GM04504 (cell line): ENCODE results near the gene TBL1XR1.
"Not testable (repeated sequence)": the region's sequence is repeated elsewhere in the genome, so short reads cannot be mapped to it uniquely, and the experiment has no call there.

ENCODE experiments used
- DNase-seq: peaks from one replicate; pipeline ENCODE4 v3.0.0-alpha.2; 2012; ENCODE audit warnings: low read depth

Gene TBL1XR1

GRCh38 chr3:177141471-177141870 lies 55.8 kb downstream of the TBL1XR1 start:
- DNase-seq = no peak

DNA sequence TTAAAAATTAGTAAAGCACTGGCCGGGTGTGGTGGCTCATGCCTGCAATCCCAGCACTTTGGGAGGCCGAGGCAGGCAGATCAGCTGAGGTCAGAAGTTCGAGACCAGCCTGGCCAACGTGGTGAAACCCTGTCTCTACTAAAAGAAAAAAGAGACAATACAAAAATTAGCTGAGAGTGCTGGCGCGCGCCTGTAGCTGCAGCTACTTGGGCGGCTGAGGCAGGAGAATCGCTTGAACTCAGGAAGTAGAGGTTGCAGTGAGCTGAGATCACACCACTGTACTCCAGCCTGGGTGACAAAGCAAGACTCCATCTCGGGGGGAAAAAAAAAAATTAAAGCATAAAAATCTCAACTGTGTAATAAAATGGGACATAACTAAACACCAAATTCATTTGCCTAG lies 58.1 kb downstream of the TBL1XR1 start:
- DNase-seq = not testable (repeated sequence)

DNA sequence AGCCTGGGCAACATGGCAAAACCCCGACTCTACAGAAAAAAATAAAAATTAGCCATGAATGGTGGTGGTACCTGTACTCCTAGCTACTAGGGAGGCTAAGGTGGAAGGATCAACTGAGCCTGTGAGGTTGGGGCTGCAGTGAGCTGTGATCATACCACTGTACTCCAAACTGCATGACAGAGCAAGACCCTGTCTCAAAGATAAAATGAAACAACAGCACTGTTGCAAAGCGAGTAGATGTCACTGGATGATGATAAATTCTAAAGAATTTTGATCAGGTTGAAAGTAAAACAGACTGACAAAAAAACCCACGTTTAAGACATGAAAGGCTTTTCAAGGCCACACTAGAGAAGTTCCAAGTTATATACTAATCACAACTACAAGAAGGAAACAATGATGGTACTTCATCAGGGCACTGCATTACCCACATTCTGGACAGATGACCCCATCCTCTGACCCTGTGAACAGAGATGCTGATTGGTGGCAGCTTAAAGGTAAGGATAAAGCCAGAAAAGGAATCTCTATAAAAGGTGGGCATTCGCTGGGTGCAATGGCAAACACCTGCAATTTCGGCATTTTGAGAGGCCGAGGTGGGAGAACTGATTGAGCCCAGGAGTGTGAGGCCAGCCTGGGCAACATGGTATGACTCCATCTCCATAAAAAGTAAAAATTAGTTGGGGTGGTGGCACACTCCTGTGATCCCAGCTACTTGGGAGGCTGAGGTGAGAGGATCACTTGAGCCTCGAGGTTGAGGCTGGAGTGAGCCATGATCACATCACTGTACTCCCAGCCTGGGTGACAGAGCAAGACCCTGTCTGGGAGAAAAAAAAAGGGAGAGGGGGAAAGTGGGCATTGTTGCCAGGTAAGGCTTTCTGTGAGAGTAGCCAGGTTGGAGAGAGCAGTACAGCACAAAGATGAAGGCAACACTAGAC lies 59.2 kb downstream of the TBL1XR1 start:
- no peak for DNase-seq

DNA sequence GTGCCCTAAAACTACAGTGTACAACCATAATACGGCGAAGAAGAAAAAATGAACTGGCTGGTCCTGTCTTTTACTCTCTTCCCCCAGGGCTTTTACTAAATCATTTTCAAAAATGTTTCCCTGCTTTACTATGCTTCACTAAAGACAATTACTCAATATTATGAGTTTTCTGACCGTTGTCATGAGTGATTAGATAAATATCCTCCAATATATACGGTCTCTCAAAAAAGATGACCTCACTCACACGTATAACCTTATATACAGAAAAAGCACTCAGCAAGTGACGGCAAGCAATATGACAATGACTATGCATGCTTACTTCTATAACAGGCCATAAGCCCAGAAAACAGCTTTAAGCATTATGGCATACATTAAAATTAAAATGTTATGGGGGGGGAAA lies 60.5 kb downstream of the TBL1XR1 start:
- no peak for DNase-seq

- DNase-seq = no peak
These were observed 61.3 kb downstream of the TBL1XR1 start for GRCh38 chr3:177135841-177136492.

GRCh38 chr3:177134816-177135210 lies 62.5 kb downstream of the TBL1XR1 start:
- no peak for DNase-seq

DNA sequence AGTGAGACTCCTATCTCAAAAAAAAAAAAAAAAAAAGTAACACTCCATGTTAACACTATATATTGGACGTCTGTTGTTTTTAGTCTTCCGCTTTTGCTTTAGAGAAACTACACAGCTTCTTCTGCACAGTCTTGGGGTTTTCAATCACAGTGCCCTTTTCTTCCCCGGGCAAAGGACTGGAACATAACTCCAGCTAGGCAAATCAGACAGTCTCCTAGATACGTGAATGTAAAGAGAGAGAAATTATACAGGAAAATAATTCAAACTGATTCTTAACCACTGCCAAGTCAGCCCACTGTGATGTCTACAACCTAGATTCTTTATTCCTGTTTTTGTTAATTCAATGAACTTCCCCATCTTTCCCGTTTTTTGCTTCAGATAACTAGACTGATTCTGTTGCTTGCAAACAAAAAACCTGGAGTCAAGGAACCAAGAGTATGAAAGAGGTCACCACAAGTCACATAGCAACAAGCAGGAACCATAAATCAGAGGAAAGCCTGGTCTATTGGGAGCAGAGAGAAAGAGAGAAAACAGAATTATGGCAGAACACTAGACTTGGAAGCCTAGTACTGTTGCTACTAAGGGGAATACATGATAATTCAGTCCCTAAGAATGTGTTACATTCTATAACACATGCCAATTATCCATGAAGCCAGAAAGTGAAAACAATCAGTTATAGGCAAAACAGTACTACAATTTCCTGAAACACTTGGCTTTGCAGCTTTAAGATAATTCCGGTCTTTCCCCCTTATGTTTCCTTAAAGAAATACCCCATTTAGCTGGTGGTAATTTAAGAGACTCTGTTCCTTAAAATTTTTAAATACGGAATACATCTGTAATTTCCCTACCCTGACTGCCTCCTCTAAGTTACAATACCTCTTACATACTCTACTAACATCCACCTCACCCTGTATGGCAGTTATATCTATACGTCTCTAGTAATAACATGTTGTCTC lies 63.1 kb downstream of the TBL1XR1 start:
- DNase-seq = no peak

DNA sequence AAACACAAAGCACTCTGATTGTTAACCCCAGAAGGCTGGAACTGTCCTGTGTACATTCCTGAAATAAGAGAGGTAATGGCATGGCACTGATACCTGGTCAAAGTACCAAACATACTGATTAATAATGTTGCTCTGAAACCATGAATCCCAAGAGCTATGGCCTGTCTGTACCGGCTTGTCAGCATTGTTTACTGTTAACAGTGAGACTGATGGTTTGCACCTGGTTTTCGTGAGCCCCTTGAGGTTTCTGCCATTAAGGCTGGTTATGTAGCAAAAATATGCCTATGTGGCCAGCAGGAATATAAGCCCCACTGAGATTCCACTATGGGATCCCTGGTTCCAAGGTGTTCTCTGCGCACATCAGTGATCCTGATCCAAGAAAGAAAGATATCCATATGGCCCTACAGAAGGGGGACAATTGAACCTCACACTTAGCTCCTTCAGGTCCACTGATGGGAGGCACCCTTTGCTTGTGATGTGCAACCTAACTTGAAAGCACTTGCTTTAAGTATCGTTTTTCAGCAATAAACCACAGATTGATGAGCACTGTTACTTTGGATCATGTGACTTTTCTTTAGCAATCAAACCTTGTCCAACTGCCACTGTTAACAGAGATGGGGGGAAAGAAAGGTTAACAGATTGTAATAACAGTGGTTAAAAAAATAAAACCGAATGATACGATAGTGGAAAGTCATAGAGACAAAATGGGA lies 65.2 kb downstream of the TBL1XR1 start:
- DNase-seq = no peak

- no peak for DNase-seq
These were observed 70.3 kb downstream of the TBL1XR1 start for GRCh38 chr3:177127008-177127407.

DNA sequence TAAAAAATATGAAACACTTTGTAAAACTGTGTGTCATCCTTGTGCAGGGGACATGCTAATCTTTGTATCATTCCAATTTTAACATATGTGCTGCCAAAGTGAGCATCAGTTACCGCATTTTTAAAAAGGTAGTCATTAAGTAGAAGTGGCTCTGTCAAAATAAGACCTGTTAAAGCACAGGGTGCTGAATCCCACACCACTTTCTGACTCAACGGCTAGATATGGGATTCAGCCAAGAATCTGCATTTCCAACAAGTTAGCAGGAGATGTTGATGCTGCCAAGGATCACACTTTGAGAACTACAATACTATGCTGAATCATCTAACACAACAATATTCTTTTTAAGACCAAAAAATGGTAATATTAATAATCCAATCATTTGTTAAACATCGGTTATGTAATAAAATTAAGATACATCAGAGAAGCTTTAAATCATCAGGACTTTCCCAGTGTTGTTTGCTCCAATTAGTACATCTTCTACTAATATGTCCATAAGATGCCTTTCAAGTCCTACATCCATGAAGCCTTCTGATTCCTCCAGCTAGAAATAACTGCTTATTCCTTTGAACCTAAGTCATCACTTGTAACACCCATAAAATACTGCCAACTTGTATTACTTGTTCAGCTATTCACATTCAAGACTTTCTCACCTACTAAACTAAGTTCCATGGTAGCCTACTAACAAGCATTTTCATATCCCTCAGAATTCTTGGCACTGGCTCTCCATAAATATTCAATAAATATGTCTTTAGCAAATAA lies 71.1 kb downstream of the TBL1XR1 start:
- peak; percentile 48 for DNase-seq

DNA sequence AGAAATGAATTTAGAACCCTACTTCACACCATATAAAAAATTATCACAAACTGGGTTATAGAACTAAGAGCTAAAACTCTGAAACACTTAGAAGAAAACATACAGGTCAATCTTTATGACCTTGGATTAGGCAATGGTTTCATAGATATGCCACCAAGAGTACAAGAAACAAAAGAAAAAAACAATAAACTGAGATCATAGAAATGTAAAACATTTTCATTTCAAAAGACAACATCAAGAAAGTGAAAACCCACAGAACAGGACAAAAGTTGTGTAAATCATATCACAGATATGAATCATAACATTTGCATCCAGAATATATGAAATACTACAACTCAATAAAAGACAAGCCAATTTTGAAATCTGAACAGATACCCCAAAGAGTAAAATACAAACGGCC lies 72.4 kb downstream of the TBL1XR1 start:
- DNase-seq = no peak

- DNase-seq = no peak
These were observed 73.5 kb downstream of the TBL1XR1 start for GRCh38 chr3:177123822-177124221.

DNA sequence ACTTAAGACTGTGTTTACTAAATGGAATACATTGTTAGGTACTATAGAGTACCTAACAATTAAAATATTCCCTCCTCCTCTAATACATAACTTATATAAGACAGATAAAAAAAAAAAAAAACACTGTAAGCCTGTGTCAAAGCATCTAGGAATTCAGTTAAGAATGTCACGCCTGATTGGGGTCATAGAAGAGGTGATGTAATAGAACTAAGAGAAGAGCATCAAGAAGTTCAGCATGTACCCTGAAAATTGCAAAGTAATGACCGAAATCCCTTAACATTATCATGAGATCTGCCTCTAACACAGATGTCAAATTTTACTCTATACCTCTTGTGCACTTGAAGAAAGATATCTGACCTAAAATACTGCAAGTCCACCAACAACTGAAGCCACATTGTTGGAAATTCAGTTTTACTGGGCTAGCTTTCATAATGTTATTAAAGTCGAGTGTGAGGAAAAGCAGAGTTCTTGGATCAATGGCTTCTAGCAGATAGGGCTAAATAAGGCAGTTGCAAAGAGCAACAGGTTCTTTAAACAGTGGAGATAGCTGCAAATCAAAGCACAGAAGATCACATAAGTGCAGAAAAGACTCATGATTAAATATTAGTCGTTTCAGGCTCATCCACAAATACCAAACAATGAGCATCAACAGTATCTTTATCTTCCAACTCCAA lies 75.0 kb downstream of the TBL1XR1 start:
- DNase-seq = no peak

GRCh38 chr3:177119829-177120228 lies 77.5 kb downstream of the TBL1XR1 start:
- no peak for DNase-seq

DNA sequence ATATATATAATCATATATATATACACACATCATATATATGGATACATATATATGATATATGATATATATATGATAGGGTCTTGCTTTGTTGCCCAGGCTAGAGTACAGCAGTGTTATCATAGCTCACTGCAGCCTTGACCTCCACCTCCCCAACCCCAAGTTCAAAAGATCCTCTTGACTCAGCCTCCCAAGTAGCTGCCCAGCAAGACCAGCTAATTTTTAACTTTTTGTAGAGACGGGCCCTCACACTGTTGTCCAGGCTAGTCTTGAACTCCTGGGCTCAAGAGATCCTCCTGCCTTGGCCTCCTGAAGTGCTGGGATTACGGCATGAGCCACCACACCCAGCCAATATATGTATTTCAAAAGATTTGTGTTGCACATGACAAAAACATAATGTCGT lies 83.0 kb downstream of the TBL1XR1 start:
- no peak for DNase-seq

- DNase-seq = no peak
These were observed 85.7 kb downstream of the TBL1XR1 start for GRCh38 chr3:177111541-177111949.

DNA sequence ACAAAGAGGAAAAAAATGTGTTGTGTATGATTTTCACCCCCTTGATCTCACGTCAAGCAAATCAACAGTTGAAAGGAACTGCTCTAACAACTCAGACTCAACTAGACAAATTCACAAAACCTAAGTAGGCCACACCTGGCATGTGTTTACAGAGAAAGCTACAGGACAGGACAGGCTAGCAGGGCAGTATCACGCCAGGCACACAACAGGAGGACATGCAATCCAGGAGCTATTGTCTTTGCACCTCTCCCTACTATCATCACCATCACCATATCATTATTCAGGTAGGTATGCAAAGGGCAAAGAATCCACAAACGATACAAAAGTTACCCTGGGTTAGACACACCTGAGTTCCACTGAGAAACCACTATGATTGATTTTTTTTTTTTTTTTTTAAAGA lies 86.4 kb downstream of the TBL1XR1 start:
- DNase-seq = no peak

DNA sequence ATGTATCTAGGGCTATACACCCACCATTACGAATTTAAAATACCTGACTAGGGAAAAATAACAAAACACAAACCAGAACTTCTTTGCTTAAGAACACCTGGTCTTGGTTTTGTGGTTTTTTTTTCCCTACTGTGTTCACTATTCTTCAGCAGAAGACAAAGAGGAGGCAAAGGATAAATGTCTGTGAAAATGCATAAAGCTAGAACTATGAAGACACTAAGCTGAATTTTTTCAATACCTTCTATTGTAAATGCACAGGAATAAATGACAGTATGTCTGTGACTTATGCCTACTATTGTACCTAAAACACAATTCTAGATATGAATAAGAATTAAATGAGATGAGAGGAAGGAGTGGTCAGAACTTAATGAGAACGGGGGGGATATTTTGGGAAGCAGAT lies 86.9 kb downstream of the TBL1XR1 start:
- DNase-seq = no peak

DNA sequence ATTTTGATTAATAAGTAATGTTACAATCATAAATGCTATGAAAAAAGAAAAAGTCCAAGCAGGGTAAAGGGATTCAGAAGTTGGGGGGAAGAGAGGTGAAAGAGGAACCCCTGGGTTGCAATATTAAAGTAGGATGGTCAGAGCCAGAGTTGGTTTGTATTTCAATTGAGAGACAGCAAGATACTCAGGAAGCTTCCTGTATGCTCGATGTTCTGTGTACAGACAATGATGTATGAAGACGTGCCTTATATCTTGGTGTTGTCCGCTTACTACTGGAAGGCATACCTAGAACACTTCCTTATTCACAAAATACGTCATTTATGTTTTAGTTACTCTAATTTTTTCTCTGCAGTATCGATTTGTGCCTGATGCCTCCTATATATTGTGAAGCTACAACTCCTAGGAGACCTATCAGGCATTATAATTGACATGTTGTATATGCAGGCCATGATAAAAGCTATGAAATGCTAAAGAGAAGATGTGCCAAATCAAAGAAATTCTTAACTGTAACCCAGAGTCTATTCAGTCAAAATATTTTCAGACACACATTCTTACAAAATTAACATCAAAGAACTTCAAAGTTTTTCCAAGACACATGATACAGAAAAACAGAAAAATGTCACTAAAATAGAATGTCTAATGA lies 87.5 kb downstream of the TBL1XR1 start:
- no peak for DNase-seq

DNA sequence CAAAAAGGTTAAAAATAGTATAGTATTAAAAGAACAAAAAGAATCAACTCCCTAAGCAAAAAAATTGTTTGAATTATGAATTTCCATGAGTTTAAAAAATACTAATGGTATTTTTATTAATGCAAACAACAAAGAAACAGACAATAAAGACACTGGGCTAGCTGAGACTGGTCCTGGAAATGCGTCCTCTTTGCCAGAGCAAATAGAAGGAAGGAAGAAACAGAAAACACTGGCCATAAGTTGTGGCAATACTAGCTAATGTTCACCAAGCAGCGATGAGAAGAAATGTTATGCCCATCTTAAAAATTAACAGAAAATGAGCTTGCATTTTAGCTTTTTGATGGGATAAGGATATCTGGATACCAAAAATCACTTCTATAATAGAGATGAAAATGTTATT lies 88.6 kb downstream of the TBL1XR1 start:
- DNase-seq = no peak
